Testis (tissue), 2 donors: ENCODE measurements around the gene AKR1B1.

Source experiments
- CTCF ChIP-seq, 3 experiments: fragments of 450-650 bp in 2 of 3; fragments of 200-600 bp in 1 of 3; sonication (generic) in 1 of 3; IDR thresholded peaks; one replicate each; pipeline ENCODE4 v1.5.1; 2016 to 2019; ENCODE audit warnings: antibody characterized with exemption in 3 of 3, mild to moderate bottlenecking in 2 of 3, moderate library complexity in 1 of 3
- POLR2A ChIP-seq: fragments of 450-650 bp; IDR thresholded peaks from one replicate; pipeline ENCODE4 v1.6.1; 2017; ENCODE audit warnings: antibody characterized with exemption, mild to moderate bottlenecking, moderate library complexity

- TF ChIP-seq CTCF (IDR thresholded peaks at IDR 0.05) (no peak), POLR2A (no peak)
These were observed 25.5 kb downstream of the AKR1B1 start for GRCh38 chr7:134433430-134433829.
